ENCODE data around the gene IGSF6. TPM values are rescaled to one million over a fixed set of nuclear protein-coding genes. Genes with fewer than 3 reads are reported as not detected.
"Not testable (repeated sequence)": the region's sequence is repeated elsewhere in the genome, so short reads cannot be mapped to it uniquely, and the experiment has no call there.

IGSF6 gene
- total and polyA plus RNA-seq, 2 of the 8 experiments (the other 6 are each of a cell fraction or from before 2014, with no cell fraction given), result not detected

DNA sequence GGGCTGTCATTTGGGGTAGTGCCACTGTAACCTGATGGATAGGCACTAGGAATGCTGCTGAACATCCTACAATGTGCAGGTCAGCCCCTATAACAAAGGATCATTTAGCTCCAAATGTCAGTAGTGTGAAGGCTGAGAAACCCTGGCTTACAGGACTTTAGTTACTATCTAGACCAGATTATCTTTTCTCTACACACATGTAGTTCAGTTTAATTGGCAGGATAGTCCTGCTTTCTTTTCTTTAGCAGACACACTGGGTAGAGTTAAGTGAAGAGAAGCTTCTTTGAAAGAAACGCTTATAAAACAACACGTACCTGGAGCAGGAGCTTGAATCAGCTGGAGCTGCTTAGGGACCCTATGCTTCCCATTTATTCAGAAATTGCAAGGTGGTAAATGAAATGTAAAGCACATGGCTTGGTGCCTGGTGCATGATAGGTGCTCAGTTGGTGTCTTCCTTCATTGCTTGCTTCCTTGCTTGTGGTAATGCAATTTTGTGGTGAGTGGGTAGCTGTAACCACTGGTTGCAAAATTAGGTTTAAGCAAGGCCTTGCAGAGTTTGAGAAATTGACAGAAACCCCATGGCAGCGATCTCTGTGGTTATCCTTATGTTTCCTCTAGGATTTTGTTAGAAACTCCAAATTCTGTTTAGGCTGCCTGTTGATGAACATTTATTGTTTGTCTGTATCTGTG, 43.6 kb downstream of the IGSF6 start (continued):
- TF ChIP-seq RBBP5 (IDR thresholded peaks at IDR 0.05; ENCODE audit: borderline replicate concordance, low read depth, low read length), result no peak
- TF ChIP-seq NRF1 (IDR thresholded peaks at IDR 0.05; ENCODE audit: low read depth, low read length), result no peak
- TF ChIP-seq CHD1 (IDR thresholded peaks at IDR 0.05; ENCODE audit: low read depth, low read length), result no peak
- no peak for TF ChIP-seq CTCF (IDR thresholded peaks at IDR 0.05; ENCODE audit: control extremely low read depth in 1 of 3, insufficient read depth in 1 of 3, low read depth in 1 of 3, low read length in 3 of 3)
- TF ChIP-seq CBX5 (IDR thresholded peaks at IDR 0.05; ENCODE audit: low read depth, low read length), result no peak

DNA sequence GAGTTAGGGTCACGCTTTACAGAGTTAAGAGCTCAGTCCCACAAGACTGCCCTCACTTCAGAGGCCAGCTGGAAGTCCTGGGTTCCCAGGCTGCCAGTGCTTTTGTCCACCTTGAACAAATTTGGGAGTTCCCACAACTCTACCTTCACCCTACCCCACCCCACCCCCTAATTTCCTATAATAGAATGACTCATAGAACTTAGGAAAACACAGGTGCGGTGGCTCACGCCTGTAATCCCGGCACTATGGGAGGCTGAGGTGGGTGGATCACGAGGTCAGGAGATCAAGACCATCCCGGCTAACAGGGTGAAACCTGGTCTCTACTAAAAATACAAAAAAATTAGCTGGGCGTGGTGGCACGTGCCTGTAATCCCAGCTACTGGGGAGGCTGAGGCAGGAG, 46.6 kb downstream of the IGSF6 start:
- H2BK15ac ChIP-seq (ENCODE audit: low read length); H3K27ac ChIP-seq (ENCODE audit: low read depth, low read length); H3K4me2 ChIP-seq (ENCODE audit: insufficient read depth in 1 of 2, low read depth in 2 of 2, low read length in 2 of 2); H2BK20ac ChIP-seq (ENCODE audit: low read length); H3K56ac ChIP-seq (replicated peaks; ENCODE audit: insufficient read length, low read depth, low read length); H3K14ac ChIP-seq (ENCODE audit: insufficient read length); H4K8ac ChIP-seq (ENCODE audit: extremely low read depth, insufficient read depth, low read length); FAIRE-seq; H3K23me2 ChIP-seq (ENCODE audit: low read depth, low read length); H2BK5ac ChIP-seq (ENCODE audit: low read depth, low read length); H2AK5ac ChIP-seq (ENCODE audit: low read depth, low read length); DNase-seq (ENCODE audit: low read depth in 1 of 2, low spot score in 2 of 2); H2AFZ ChIP-seq (ENCODE audit: low read length); H3K27me3 ChIP-seq (replicated peaks in 1 of 4; ENCODE audit: control insufficient read depth in 3 of 4, extremely low read depth in 1 of 4, insufficient read depth in 3 of 4, low read length in 3 of 4); H4K5ac ChIP-seq (ENCODE audit: insufficient read length, low read depth, low read length); H3K4me3 ChIP-seq (ENCODE audit: extremely low read depth in 1 of 4, insufficient read depth in 2 of 4, low read depth in 3 of 4, low read length in 4 of 4); H3K9ac ChIP-seq (replicated peaks in 1 of 4; ENCODE audit: extremely low read depth in 1 of 4, low read depth in 3 of 4, low read length in 3 of 4); H3K9me3 ChIP-seq (ENCODE audit: insufficient read depth in 2 of 2, low read depth in 1 of 2, low read length in 1 of 2); H3K18ac ChIP-seq (ENCODE audit: extremely low read depth, low read length); H3K79me1 ChIP-seq (ENCODE audit: low read depth, low read length); H3K36me3 ChIP-seq (ENCODE audit: control insufficient read depth in 2 of 4, insufficient read depth in 4 of 4, low read length in 3 of 4); H3K23ac ChIP-seq (ENCODE audit: insufficient read length); POLR2A ChIA-PET (ENCODE audit: partially characterized antibody); H2BK120ac ChIP-seq (replicated peaks; ENCODE audit: low read depth, low read length); H3K4ac ChIP-seq (replicated peaks; ENCODE audit: insufficient read length, low read depth, low read length); H2BK12ac ChIP-seq (ENCODE audit: low read depth, low read length); H4K91ac ChIP-seq (replicated peaks; ENCODE audit: insufficient read length, low read length): not testable (repeated sequence)
- Histone ChIP-seq H3K4me1 (replicated peaks in 1 of 4; ENCODE audit: control insufficient read depth in 3 of 4, insufficient read depth in 4 of 4, low read length in 3 of 4) (peaks cover 4 to 24% (median 8%) of the 10 kb centered on the region in 4 experiments; a peak in 6 of 7 replicates), H3K79me2 (ENCODE audit: control insufficient read depth in 1 of 2, insufficient read depth in 2 of 2, low read length in 2 of 2) (peaks cover 22 to 98% of the 10 kb centered on the region in 2 experiments), H4K20me1 (replicated peaks in 1 of 2; ENCODE audit: control insufficient read depth in 1 of 2, insufficient read depth in 2 of 2, low read length in 2 of 2) (peaks cover 9 to 19% of the 10 kb centered on the region in 2 experiments)
- CTCF ChIA-PET (ENCODE audit: partially characterized antibody), result interaction anchor here (0.7 to 3.0 kb wide), 3 partner anchors 14 to 108 kb away, joined by 3 to 13 read pairs (median 5); no protein-coding TSS in a partner anchor
- 93% methylated on average over 7 of the region's 8 CpGs; no CpG with 5 or more reads in 1 of the 2 experiments for WGBS, 2 experiments (ENCODE audit: extremely low coverage in 1 of 2, insufficient coverage in 1 of 2, insufficient read length in 1 of 2, insufficient replicate concordance in 2 of 2, low coverage in 1 of 2, low lambda C conversion rate in 2 of 2, missing lambda C conversion rate in 1 of 2)
